ENCODE data around the gene DGUOK.

DNA sequence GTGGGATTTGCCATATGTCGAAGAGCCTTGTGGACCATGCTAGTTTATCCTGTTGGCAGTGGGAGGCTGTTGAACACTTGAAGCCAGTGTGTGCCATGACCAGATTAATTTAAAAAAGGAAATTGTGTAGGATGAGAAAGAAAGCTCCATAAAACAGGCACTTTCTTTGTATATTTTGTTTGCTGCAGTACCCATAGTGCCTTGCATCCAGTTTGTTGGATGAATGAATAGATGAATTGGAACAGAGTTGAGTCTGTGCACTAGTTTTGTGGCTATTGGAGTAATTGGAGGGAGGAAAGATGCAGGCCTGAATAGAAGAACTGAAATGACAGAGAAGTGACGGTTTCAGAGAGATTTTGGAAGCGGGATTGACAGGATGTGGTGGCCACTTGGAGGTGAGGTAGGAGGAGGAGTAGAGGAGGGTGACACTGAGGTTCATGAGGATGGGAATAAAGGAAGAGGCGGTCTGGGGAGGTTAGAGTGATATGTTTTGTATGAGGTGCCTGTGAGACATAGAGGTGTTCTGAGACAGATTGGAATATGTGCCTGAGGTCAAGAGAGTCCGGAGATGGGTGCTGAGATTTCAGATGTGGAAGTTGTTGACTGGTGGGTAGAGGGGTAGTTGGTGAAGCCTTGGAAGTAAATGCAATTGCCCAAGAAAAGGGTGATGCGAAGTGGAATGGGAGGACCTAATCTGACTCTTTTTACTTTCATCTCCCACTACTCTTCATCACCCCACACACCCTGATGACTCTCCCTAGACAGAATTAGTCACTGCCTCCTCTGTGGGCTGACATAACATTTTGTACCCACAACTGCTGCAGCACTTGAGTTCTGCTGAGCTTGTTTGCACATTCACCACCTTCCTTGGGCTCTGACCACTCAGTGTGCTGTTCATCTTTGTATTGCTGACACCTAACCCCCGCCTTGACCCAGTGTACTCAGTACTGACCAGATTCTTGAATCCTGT lies 5.1 kb downstream of the DGUOK start:
- TF ChIP-seq, protein P1, sequence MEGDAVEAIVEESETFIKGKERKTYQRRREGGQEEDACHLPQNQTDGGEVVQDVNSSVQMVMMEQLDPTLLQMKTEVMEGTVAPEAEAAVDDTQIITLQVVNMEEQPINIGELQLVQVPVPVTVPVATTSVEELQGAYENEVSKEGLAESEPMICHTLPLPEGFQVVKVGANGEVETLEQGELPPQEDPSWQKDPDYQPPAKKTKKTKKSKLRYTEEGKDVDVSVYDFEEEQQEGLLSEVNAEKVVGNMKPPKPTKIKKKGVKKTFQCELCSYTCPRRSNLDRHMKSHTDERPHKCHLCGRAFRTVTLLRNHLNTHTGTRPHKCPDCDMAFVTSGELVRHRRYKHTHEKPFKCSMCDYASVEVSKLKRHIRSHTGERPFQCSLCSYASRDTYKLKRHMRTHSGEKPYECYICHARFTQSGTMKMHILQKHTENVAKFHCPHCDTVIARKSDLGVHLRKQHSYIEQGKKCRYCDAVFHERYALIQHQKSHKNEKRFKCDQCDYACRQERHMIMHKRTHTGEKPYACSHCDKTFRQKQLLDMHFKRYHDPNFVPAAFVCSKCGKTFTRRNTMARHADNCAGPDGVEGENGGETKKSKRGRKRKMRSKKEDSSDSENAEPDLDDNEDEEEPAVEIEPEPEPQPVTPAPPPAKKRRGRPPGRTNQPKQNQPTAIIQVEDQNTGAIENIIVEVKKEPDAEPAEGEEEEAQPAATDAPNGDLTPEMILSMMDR (conservative IDR thresholded peaks at IDR 0.05): no peak
- TF ChIP-seq EZH2 (IDR thresholded peaks at IDR 0.05; ENCODE audit: low read depth): no peak

Measured in PC-9 (cell line).